ENCODE results near the gene ETNK2.
"Not testable (repeated sequence)": the region's sequence is repeated elsewhere in the genome, so short reads cannot be mapped to it uniquely, and the experiment has no call there.

ETNK2 gene

DNA sequence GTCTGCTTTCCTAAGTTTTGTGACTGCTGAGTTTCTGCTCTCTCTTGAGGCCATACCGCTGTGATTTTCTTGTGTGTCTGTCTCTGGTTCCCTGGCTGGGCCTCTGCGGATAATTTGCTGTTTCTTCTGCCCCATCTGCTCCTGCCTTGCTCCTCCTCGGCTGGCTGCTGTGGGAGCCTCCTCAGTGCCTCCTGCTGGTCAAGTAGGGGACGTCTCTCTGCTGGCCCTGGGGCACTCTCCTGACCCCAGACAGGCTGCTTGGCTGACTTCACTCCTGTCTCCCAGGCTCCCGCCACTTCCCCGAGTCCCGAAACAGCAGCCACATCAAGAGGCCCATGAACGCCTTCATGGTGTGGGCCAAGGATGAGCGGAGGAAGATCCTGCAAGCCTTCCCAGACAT lies 28.5 kb downstream of the ETNK2 start:
- DNase-seq = no peak

GRCh38 chr1:204121840-204122555 lies 29.8 kb downstream of the ETNK2 start:
- no peak for DNase-seq

- no peak for DNase-seq
These were observed 35.3 kb downstream of the ETNK2 start for GRCh38 chr1:204116539-204116938.

DNA sequence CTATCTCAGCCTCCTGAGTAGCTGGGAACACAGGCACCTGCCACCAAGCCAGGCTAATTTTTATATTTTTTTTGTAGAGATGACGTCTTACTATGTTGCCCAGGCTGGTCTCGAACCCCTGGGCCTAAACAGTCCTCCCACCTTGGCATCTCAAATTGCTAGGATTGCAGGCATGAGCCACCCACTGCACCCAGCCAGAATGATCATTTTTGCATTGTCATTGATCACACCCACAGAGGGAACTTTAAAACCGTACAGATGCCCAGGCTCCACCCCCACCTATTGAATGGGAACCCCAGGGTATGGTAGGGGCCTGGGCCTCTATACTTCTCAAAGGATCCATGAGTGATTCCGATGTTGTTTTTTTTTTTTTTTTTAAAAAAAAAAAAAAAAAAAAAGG lies 36.7 kb downstream of the ETNK2 start:
- DNase-seq = no peak

DNA sequence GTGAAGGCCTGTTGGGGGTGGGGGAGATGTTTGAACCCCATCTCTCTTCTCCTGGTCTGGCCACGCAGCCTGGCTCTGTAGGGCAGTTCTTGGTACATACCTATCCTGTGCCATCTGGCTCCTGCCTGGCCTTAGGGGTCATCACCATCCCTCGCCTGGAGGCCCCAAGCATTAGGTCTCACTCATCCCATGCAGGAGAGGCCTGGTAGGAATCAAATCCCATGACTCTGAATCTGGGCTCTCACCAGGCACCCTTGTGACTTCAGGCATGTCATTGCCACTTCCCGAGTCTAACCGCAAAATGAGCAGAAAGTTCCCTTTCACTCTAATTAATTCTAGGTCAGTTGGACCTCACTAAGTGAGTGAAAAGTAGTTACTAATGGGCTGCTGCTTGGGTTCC lies 37.2 kb downstream of the ETNK2 start:
- DNase-seq = no peak

GRCh38 chr1:204113896-204114295 lies 37.9 kb downstream of the ETNK2 start:
- no peak for DNase-seq

DNA sequence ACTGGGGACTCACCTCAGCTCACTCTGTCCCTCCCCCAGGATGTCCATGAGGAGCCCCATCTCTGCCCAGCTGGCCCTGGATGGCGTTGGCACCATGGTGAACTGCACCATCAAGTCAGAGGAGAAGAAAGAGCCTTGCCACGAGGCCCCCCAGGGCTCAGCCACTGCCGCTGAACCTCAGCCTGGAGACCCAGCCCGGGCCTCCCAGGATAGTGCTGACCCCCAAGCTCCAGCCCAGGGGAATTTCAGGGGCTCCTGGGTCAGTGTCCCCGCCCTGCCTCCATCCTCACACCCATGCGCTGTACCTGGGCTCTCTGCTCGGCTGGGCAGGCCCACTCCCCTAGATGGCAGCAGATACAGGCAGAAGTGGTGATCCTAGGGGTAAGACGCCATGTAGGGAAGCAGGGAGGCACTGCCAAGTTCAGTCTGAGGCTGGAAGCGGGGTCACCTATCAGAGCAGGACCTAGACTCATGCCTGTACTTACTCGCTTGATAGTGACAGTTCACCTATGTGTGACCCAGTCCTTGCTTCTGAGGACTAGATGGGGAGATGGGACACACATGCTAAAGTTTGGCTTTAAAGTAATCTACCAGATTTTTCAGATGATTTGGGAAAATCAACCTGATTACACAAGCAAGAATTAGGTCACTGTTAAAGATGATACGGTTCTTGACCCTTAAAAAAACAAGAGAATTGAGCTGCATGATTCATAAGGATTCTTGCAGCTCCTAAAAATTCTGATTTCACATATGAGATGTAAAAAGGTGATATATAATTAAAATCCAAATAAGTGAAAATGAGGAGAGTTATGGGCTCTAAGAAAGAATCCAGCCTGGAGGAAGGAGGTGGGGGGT lies 38.7 kb downstream of the ETNK2 start:
- no peak for DNase-seq

DNA sequence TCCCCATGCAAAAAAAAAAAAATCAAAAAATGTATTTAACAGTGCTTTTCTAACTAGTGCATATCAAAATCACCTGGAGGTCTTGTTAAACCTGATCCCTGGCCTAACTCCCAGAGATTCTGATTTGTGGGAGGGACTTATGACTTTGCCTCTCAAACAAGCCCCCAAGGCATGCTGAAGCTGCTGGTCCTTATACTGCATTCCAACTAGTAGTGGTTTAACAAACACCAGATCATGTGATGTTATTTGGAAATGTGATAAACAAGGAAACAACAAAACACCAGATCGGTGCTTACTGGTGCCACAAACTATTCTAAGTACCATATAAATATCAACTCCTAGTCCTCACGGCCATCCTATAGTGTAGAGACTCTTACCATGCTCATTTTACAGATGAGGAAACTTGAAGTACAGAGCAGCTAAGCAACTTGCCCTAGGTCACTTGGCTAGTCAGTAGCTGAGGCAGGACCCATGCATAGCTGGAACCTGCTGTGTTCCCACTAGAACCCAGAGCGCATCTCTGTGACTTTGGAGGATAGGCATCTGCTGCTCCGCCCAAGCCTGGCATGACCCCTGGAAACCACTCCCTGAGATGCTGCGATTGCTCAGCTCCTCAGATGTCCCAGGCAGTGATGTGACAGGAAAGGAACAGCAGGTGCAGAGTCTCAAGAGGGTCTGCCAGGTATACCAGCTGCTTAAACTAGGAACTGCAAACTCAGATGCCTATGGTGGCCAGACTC lies 40.8 kb downstream of the ETNK2 start:
- no peak for DNase-seq

GRCh38 chr1:204108312-204109141 lies 43.3 kb downstream of the ETNK2 start:
- no peak for DNase-seq

DNA sequence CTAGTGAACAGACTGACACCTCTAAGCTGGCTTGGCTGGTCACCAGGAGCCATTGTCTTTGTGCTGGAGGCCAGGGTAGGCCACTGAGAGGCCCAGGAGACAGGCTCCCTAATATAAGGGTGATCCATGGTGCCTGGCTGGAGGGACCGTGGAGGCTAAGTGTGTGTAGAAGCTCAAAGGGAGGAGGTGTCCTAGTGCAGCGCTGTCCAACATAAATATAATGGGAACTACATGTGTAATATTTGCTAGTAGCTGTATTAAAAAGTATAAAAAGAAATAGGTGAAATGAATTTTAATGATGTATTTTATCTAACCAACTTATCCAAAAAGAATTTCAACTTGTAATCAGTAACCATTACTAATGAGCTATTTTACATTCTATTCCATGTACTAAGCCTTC lies 44.0 kb downstream of the ETNK2 start:
- DNase-seq = no peak

- DNase-seq = no peak
These were observed 45.0 kb downstream of the ETNK2 start for GRCh38 chr1:204106825-204107224.

- DNase-seq = no peak
These were observed 46.7 kb downstream of the ETNK2 start for GRCh38 chr1:204105131-204105515.

DNA sequence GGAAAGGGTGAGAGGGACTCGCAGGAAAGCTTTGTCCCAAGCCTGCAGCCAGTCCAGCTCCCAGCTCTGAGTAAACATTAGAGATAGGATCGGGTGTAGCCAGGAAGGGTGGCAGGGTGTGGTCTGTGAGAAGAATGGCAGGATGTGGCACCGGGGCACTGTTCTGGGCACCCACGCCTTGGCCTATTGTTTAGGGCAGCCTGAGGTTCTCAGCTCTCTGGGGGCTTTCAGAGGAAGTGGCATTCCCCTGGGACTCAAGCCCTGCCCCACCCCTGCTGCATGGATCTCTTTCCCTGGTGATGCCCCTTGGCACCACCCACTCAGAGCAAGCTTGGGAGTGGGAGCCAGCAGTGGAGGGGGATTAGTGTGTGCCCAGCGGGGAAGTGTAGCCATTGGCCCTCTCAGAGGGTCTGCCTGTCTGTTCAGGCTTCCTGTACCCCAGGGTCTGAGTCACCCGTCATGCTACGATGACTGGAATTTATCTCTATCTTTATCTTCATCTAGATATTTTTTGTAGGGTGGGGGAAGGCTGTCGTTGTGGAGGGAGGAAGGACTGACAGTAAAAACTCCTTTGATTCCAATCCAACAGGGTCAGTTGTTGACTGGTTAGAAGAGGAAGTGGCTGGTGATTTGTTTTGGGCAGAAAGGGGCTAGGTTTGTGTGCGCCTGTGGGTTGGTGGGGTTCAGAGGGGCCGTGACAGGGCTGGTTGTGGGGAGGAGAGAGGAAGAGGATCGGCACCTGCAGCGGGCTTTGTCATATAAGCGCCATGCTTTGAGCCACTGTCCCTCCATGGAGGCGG lies 47.3 kb downstream of the ETNK2 start:
- no peak for DNase-seq

DNA sequence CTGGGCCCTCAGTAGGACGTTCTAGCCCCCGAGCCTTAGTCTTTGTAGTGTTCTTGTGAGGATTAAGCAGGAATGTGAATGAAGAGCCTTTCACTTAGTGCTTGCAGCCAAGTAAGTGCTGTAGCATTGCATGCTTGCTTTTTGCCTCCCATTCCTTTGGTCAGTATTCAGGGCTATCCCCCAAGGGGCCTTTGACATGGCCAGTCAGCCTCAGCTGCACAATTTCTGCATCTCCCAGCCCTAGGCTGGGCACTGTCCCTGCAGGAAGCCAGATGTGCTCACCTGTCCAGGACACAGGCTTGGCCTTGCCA lies 48.5 kb downstream of the ETNK2 start:
- no peak for DNase-seq

GRCh38 chr1:204102739-204103430 lies 49.0 kb downstream of the ETNK2 start:
- no peak for DNase-seq

- DNase-seq = no peak
These were observed 49.7 kb downstream of the ETNK2 start for GRCh38 chr1:204102029-204102611.

GRCh38 chr1:204099754-204100153 lies 52.1 kb downstream of the ETNK2 start:
- not testable (repeated sequence) for DNase-seq

DNA sequence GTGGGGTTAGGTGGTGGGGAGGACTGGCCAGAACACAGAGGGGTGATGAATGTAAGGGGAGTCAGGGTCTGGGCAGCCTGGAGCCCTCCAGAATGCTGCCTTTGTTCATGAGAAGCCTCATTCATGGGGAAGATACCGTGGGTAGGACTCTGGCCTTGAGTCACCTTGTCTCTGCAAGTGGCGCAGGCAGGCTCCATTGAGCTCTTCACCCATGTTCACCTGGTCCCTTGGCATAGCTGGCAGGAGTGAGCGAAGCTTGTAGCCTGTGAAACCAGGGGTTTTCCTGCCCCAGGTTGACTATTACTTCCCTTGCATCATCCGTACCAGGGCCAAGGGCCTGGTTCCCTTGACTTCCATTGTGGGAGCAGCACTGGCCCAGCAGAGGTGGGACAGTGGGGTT lies 53.2 kb downstream of the ETNK2 start:
- no peak for DNase-seq

DNA sequence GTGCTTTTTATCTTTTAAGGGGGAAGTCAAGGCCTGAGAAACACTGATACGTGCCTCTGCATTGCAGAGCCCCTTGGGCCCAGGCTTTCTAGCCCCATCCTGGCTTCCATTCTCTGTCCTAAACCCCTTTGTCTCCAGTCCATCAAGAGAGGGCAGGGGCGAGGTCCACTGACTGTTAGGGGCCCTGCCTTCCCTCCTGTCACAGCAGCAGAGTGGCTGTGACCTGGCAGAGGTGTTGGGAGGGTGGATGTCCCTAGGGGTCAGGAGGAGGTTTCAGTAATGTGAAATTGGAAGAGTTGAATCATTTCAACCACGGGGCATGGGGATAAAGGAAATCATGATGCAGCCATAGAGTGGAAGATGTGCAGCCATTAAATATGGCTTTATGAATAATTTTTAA lies 54.9 kb downstream of the ETNK2 start:
- no peak for DNase-seq

DNA sequence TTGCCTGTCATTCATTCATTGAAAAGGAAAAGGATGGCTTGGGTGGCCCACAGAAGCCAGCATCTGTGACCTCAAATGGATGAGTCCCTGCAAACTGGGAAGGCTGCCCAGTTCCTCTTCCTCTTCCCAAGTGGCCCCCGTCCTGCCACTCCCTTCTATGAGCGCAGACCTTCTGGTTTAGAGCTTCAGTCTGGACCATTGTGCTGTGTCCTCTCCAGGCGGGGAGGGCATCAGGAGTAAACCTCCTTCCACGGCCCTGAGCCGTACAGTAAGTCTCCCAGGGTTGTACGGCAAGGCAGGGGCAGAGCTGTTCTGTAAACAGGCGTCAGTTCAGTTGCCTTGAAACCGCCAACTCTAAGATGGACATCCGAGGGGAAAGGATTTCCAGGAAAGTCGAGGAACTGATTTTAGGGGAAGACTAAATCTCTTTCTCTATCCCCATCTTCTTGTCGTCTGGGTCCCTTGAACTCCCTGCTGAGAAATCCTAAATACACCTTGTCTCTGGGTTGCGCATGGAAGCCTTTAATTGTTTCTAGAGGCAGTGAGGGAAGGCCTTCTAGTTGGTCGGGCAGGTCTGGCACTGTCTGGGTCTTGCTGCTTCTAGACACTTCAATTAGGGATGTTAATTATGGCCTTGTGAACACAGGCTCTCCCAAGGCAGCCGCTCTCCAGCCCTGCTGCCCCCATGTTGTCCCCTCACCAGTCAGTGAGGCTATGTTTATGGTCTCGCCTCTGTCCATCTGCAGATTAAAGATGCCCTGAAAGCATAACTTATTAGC lies 56.8 kb downstream of the ETNK2 start:
- peak; percentile 12 for DNase-seq
